ENCODE measurements around the gene CRTC2. TPM values are rescaled to one million over a fixed set of nuclear protein-coding genes. Genes with fewer than 3 reads are reported as not detected.
A peak's percentile ranks its signal among the peaks of the same experiment; 100 is the strongest.
"Not testable (repeated sequence)": the region's sequence is repeated elsewhere in the genome, so short reads cannot be mapped to it uniquely, and the experiment has no call there.

The CRTC2 gene
- total RNA-seq, result 2.4 TPM

DNA sequence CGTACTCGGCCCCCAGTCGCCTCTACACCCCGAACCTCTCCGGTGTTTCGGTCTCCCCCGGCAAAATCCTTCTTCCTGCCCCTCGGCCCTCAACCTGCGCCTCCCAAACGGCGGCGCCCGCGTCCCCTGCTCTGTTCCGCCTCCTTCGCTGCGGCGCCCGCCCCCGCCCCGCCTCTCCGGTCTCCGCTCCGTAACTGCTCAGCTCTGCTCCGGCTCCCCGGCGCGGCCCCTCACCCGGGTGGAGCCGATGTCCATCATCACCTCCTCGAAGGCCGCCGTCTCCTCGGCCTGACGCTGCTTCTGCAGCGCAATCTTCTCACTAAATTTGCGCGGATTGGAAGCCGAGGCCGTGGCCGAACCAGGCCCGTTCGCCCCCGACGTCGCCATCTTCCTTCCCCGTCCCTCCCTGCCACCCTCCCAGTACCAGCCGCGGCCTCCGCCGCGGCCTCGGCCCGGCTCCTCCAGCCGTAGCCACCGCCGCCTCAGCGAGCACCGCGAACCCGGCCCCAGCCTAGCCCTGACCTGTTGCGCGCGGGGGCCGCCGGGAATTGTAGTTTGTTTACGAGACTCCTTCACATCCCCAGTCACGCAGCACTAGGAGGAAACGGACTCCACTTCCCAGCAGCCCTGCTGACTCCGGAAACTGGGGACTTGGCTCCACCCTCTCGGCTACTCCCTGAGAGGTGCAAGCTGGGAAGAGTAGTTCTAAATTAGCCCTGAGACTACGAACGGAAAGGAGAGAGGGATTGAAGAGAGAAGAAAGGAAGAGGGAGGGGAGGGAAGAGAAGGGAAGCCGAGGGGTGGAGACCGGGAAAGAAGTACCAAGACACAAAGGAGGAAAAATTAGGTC lies at the start of gene CRTC2:
Gene CRTC2 (minus strand): TSS at position 502 of the 850 bp plus-strand sequence. CDS start 115 bp downstream, at position 387.
- FAIRE-seq, result peak; percentile 36
- DNase-seq (ENCODE audit: low spot score in 2 of 2), result peak; percentile 98 to 99

GRCh38 chr1:154006136-154006535 lies 47.7 kb upstream of the CRTC2 start:
- FAIRE-seq (no peak), DNase-seq (ENCODE audit: low spot score in 2 of 2) (no peak)

- FAIRE-seq, result no peak
- DNase-seq (ENCODE audit: low spot score in 2 of 2), result no peak
Measured at GRCh38 chr1:154000420-154000819, 42.0 kb upstream of the CRTC2 start.

GRCh38 chr1:153996882-153997281 lies 38.5 kb upstream of the CRTC2 start:
- not testable (repeated sequence) for FAIRE-seq; DNase-seq (ENCODE audit: low spot score in 2 of 2)

- DNase-seq (ENCODE audit: low spot score in 2 of 2), result no peak
- no peak for FAIRE-seq
Measured at GRCh38 chr1:153995640-153996039, 37.2 kb upstream of the CRTC2 start.

GRCh38 chr1:153995202-153995601 lies 36.8 kb upstream of the CRTC2 start:
- FAIRE-seq (no peak), DNase-seq (ENCODE audit: low spot score in 2 of 2) (no peak)

DNA sequence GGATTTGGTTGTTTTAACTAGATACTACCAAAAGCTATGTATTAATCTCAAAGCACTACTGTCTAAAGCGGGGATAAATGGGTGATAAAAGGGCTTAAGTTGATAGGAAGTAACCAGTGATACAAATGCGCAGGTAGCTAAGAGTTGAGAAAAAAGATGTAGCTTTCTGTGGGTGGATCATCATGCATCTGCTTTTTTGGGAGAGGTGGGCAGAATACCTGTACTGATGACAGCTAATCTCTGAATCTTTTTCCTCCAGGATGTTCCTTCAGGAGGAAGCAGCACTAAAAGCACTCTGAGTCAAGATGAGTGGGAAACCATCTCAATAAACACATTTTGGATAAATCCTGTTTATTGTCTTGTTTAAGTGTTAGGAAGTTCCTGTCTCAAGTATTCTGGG lies 33.4 kb upstream of the CRTC2 start:
- DNase-seq (ENCODE audit: low spot score in 2 of 2), result no peak
- FAIRE-seq, result no peak

DNA sequence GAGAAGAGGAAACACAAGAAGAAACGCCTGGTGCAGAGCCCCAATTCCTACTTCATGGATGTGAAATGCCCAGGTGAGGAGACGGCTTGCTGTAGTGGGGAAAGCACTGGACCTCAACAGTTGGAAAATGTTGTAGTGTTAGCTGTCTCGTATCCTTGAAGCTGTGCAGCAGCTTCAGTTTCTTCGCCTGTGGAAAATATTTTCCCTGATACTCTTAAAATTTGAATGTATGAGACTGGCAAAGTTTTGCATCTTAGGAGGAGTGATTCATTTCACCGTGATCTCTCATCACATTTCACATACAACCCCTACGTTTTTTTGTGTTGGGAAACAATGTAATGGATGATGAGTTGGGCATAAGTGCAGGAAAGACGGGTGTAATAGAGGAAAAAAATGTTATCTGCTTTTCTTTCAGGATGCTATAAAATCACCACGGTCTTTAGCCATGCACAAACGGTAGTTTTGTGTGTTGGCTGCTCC lies 32.8 kb upstream of the CRTC2 start:
- FAIRE-seq, result no peak
- DNase-seq (ENCODE audit: low spot score in 2 of 2), result no peak

- FAIRE-seq (peak; percentile 48), DNase-seq (ENCODE audit: low spot score in 2 of 2) (peak; percentile 88 to 92)
Measured at GRCh38 chr1:153990468-153991150, 32.2 kb upstream of the CRTC2 start, which contains the start of gene RPS27. TSS of gene RPS27 (plus strand) at chr1:153990762. CDS start at chr1:153990797, 35 bp downstream.

DNA sequence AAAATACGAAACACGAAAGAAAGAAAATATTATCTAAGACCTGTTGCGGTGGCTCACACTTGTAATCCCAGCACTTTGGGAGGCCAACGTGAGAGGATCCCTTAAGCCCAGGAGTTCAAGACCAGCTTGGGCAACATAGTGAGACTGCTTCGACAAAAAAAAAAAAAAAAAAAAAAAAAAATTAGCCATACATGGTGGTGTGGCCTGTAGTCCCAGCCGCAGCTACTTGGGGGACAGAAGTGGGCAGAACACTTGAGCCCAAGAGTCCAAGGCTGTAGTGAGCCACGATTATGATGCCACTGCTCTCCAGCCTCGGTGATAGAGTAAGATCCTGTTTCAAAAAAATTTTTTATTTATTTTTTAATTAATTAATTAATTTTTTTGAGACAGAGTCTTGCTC lies 29.2 kb upstream of the CRTC2 start:
- FAIRE-seq (no peak), DNase-seq (ENCODE audit: low spot score in 2 of 2) (no peak)

- DNase-seq (ENCODE audit: low spot score in 2 of 2) (peak; percentile 59 to 76), FAIRE-seq (no peak)
Measured at GRCh38 chr1:153985941-153986761, 27.7 kb upstream of the CRTC2 start, which contains the start of gene RAB13. TSS of gene RAB13 (minus strand) at chr1:153986339. CDS start at chr1:153986236, 103 bp downstream.

DNA sequence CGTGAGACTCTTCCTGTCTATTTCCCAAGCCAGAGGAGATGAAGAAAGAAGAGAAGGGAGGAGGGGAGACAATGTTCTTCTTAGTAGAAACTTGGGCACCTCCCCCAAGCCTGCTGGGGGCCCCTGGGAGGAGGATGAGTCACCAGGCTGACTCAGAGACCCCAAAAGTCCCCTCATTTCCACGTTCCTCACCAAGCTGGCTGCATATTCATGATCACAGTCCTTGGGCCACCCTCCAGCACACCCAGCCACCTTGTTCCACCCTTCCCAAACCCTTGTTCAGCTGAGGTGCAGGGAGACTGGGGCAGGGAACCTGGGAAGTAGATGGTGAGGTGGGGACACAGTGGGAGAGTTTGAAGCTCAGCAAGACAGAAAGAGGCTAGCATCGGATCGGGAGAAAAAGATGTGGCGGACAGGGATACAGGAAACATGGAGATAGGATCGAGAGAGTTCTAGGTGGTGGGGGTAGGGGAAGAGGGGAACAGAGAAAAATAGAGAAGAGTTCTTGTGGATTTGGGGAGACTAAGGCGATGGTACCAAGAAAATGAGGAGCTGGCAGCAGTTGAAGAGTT lies 27.0 kb upstream of the CRTC2 start:
- peak in 1 of 2 donors; percentile 54 for DNase-seq (ENCODE audit: low spot score in 2 of 2)

DNA sequence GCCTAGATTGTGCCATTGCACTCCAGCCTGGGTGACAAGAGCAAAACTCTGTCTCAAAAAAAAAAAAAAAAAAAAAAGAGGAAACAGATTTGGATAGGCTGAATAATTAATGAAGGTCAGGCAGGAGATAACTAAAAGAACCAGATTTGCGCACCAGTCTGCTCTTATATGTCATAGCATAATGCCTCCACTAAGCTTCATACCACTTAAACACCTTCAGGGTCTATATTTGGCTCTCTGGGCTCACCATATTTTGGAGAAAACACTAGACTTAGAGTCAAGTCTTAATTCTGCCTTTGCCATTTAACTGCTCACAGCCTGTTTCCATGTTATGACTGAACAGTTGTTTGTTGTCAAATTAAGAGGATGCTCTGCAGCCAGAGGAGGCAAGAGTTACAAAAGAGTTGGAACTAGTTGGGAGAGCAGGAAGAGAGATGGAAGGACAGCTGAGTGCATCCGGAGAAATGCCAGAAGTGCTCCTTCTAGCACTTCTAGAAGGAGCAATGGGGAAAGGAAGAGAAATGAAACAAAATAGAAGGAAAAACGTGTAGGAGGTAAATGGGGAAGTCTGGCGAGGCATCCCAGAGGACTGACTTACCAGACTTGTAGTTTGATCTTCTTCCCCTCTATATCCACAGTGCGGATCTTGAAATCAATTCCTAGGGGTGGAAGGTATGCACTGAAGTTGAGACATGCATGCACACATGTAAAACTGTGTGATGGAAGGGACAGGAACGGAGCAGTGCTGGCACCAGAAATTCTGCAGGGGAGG lies 25.9 kb upstream of the CRTC2 start:
- DNase-seq (ENCODE audit: low spot score in 2 of 2) (no peak), FAIRE-seq (no peak)

More for the DNA sequence above, 27.0 kb upstream of the CRTC2 start:
- no peak for FAIRE-seq

GRCh38 chr1:153981735-153982134 lies 23.3 kb upstream of the CRTC2 start:
- FAIRE-seq; DNase-seq (ENCODE audit: low spot score in 2 of 2): not testable (repeated sequence)

DNA sequence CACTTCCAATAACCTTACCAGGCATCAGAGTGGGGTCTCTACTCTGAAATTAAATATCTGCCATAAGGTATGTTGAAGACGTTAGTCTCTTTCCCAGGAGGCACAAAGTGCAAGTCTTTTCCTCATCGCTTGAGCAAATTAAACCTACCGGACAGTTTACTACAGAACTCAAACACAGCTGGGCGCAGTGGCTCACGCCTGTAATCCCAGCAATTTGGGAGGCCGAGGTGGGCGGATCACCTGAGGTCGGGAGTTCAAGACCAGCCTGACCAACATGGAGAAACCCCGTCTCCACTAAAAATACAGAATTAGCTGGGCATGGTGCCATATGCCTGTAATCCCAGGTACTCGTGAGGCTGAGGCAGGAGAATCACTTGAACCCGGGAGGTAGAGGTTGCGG lies 20.7 kb upstream of the CRTC2 start:
- not testable (repeated sequence) for DNase-seq (ENCODE audit: low spot score in 2 of 2); FAIRE-seq

GRCh38 chr1:153978274-153978909 lies 20.0 kb upstream of the CRTC2 start:
- DNase-seq (ENCODE audit: low spot score in 2 of 2) (no peak), FAIRE-seq (no peak)

DNA sequence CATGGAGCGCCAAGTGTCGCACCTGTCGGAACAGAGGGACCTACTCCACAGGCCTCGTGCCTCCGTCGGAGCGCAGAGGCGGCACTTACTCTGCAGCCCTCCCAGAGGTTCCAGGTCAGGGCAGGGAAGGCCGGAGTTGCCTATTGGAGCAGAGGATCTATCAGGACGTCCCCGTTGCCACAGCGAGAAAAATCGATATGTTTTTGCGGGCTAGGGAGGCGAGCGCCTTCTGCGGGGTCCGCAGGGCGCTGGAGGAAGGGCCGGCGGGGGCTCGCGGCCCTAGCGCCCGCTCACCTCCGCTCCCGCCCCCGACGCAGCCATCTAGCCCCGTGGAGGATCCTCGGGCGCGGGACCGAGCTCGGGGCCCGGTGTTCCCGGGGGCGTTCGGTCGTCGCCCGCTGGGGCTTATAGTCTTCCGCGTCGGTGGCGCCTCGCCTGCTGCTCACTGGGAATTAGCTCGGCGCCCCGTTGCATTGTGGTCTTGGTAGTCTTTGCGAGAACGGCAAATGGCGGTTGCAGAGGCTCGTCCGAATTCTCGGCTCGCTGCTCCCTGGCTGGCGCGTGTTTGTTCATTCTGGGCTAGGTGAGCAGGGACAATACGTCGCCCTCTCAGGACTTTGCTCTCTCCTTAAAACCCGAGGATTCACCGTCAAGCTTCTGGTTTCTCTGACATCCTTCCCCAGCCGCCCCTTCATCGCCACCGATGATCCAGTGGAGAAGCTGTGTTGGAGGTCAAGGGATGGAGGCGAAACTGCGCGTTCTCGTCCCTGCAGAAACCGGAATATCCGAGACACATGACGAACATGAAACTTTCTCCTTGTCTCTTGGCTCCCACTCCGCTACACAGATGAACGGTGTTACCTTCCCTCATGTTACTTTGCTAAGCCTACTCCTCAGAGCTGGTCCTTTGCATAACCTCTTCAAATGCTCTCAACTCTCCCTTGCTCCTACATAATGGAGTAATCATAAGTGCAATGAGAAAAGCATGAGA lies 19.1 kb upstream of the CRTC2 start, which contains the start of gene JTB:
Gene JTB (minus strand): TSS at position 425 of the 991 bp plus-strand sequence. CDS start 422 bp downstream, at position 3.
- peak; percentile 88 to 89 for DNase-seq (ENCODE audit: low spot score in 2 of 2)
- FAIRE-seq, result no peak
